Stomach (tissue), 4 donors: ENCODE measurements around the gene HNRNPLL.

ENCODE experiments used
- CTCF ChIP-seq, 7 experiments: fragments of 450-650 bp in 4 of 7; fragments of 200-600 bp in 3 of 7; sonication (generic) in 3 of 7; IDR thresholded peaks; one replicate each; pipeline ENCODE4 v1.5.1; 2016 to 2019; ENCODE audit warnings: antibody characterized with exemption in 7 of 7, control low read depth in 2 of 7, mild to moderate bottlenecking in 1 of 7
- POLR2A ChIP-seq, 4 donors: fragments of 450-650 bp; IDR thresholded peaks; one replicate each; pipeline ENCODE4 v1.6.1; 2016; ENCODE audit warnings: antibody characterized with exemption in 4 of 4, control low read depth in 2 of 4, mild to moderate bottlenecking in 1 of 4, moderate library complexity in 1 of 4

GRCh38 chr2:38635139-38635538, 32.4 kb upstream of the HNRNPLL start:
- TF ChIP-seq POLR2A (IDR thresholded peaks at IDR 0.05) (no peak), CTCF (IDR thresholded peaks at IDR 0.05) (no peak)
